B cell (primary cell): ENCODE measurements around the gene TMUB2. TPM values are rescaled to one million over a fixed set of nuclear protein-coding genes. Genes with fewer than 3 reads are reported as not detected.

Experiments used
- ATAC-seq: fragments of 200-7000 bp; cut with Tn5 transposase; one replicate; pipeline ENCODE4 v1.10.0; 2021; ENCODE audit warnings: low read depth, mild to moderate bottlenecking, moderate number of reproducible peaks, moderate library complexity
- CTCF ChIA-PET: fragments of 350-600 bp; sonication (Branson Sonifier 250); formaldehyde crosslinking; loops from one replicate; lab custom pipeline; 2021; ENCODE audit warnings: antibody characterized with exemption, inconsistent platforms; lab: Charles Lee
- POLR2A ChIA-PET: fragments of 350-600 bp; sonication (Branson Sonifier 250); formaldehyde crosslinking; loops from one replicate; lab custom pipeline; 2021; ENCODE audit warnings: antibody characterized with exemption; lab: Charles Lee
- DNase-seq: peaks from one replicate; pipeline ENCODE4 v3.0.0; 2013
- H2AFZ ChIP-seq: 2 replicates; pipeline ENCODE4 v1.6.1; 2012; ENCODE audit warnings: mild to moderate bottlenecking, low read depth, low read length; ENCODE audit not compliant: insufficient read depth, poor library complexity, severe bottlenecking
- H3K27ac ChIP-seq, 2 donors: 1 replicate in 1 of 2; 2 replicates in 1 of 2; pipeline ENCODE4 v1.5.1; 2012 to 2013; ENCODE audit warnings: low read length in 2 of 2, mild to moderate bottlenecking in 2 of 2, moderate library complexity in 1 of 2
- H3K27me3 ChIP-seq, 4 experiments: fragments of 200-600 bp in 1 of 4; sonication (generic) in 1 of 4; replicated peaks in 1 of 4; 1 replicate in 2 of 4; 2 replicates in 2 of 4; pipeline versions ENCODE4 v1.6.1 to v1.7.0; 2013 to 2016; ENCODE audit warnings: low read length in 3 of 4, mild to moderate bottlenecking in 2 of 4, mixed read lengths in 1 of 4, moderate library complexity in 1 of 4; ENCODE audit not compliant: insufficient read depth in 4 of 4, control insufficient read depth in 3 of 4; ENCODE audit errors: control extremely low read depth in 1 of 4
- H3K36me3 ChIP-seq, 2 experiments: replicated peaks in 1 of 2; 1 replicate in 1 of 2; 2 replicates in 1 of 2; pipeline versions ENCODE4 v1.6.1 to v1.7.1; 2013; ENCODE audit warnings: low read length in 1 of 2; ENCODE audit not compliant: insufficient read depth in 2 of 2, control insufficient read depth in 1 of 2; ENCODE audit errors: control extremely low read depth in 1 of 2, extremely low read depth in 1 of 2
- H3K4me1 ChIP-seq, 2 donors: fragments of 200-600 bp in 1 of 2; sonication (generic) in 1 of 2; 1 replicate in 1 of 2; 2 replicates in 1 of 2; pipeline versions ENCODE4 v1.5.1 to v1.6.1; 2013 to 2017; ENCODE audit warnings: low read length in 2 of 2; ENCODE audit not compliant: control insufficient read depth in 2 of 2, insufficient read depth in 2 of 2
- H3K4me2 ChIP-seq: replicated peaks from 2 replicates; pipeline ENCODE3; 2012; ENCODE audit warnings: mild to moderate bottlenecking, low read depth, low read length; ENCODE audit not compliant: poor library complexity, severe bottlenecking
- H3K4me3 ChIP-seq, 5 experiments: fragments of 200-600 bp in 1 of 5; sonication (generic) in 1 of 5; 1 replicate in 3 of 5; 2 replicates in 2 of 5; pipeline versions ENCODE4 v1.5.1 to v1.7.0; 2011 to 2016; ENCODE audit warnings: low read length in 4 of 5, mild to moderate bottlenecking in 4 of 5, low read depth in 2 of 5, control low read depth in 1 of 5, moderate library complexity in 1 of 5; ENCODE audit not compliant: insufficient read depth in 1 of 5; ENCODE audit errors: control extremely low read depth in 1 of 5, extremely low read depth in 1 of 5
- H3K79me2 ChIP-seq: fragments of 200-600 bp; sonication (generic); one replicate; pipeline ENCODE4 v1.6.0; 2016; ENCODE audit warnings: low read length; ENCODE audit not compliant: control insufficient read depth, insufficient read depth
- H3K9ac ChIP-seq: fragments of 200-600 bp; sonication (generic); 2 replicates; pipeline ENCODE4 v1.6.1; 2017; ENCODE audit warnings: mild to moderate bottlenecking, low read length, moderate library complexity
- H3K9me3 ChIP-seq, 3 donors: one replicate each; pipeline versions ENCODE4 v1.6.1 to v1.7.1; 2013; ENCODE audit warnings: low read length in 2 of 3; ENCODE audit not compliant: control insufficient read depth in 2 of 3, insufficient read depth in 1 of 3; ENCODE audit errors: control extremely low read depth in 1 of 3
- H4K20me1 ChIP-seq: 2 replicates; pipeline ENCODE4 v1.6.0; 2012; ENCODE audit warnings: mild to moderate bottlenecking, low read length; ENCODE audit not compliant: insufficient read depth, control insufficient read depth, poor library complexity, severe bottlenecking
- H3K27ac Mint-ChIP-seq: one replicate; pipeline ENCODE4 v1.8.0; 2021; ENCODE audit warnings: mixed read lengths
- H3K27me3 Mint-ChIP-seq: one replicate; pipeline ENCODE4 v1.8.0; 2021; ENCODE audit warnings: mixed read lengths
- H3K4me1 Mint-ChIP-seq: one replicate; pipeline ENCODE4 v1.8.0; 2021; ENCODE audit warnings: mixed read lengths
- H3K4me3 Mint-ChIP-seq: one replicate; pipeline ENCODE4 v1.8.0; 2021; ENCODE audit warnings: mixed read lengths
- H3K9me3 Mint-ChIP-seq: one replicate; pipeline ENCODE4 v1.8.0; 2022; ENCODE audit warnings: mixed read lengths; ENCODE audit not compliant: insufficient read depth
- EZH2 ChIP-seq: IDR thresholded peaks from 2 replicates; pipeline ENCODE4 v1.6.1; 2012; ENCODE audit warnings: borderline replicate concordance, low read depth, mild to moderate bottlenecking, moderate library complexity, low read length; ENCODE audit not compliant: insufficient read depth, poor library complexity, severe bottlenecking
- WGBS: methylation state at CpG from one replicate; pipeline ENCODE4 v1.1.5; 2013; ENCODE audit warnings: missing lambda C conversion rate; ENCODE audit not compliant: insufficient coverage; 5-methylcytosine and 5-hydroxymethylcytosine counted together
- intact Hi-C: fragments of 100-400 bp; cut with micrococcal nuclease; formaldehyde crosslinking; loops from one replicate; pipeline ENCODE4 v1.10.0; 2022
- polyA plus RNA-seq: library from polyadenylated mRNA; depleted of rRNA; stranded (reverse); fragments of >200 nt; gene quantifications from 2 replicates; pipeline ENCODE4 v1.2.3, GENCODE V29; 2012
- total RNA-seq, 2 donors: library from RNA; stranded (reverse); fragments of 120-200 nt in 1 of 2; gene quantifications; 1 replicate in 1 of 2; 2 replicates in 1 of 2; pipeline versions ENCODE4 v1.2.3 to v1.2.4, GENCODE V29; 2013 to 2022
- TF ChIP-seq, protein P1 (sequence below): fragments of 200-600 bp; IDR thresholded peaks from one replicate; pipeline ENCODE4 v1.8.0; 2022; ENCODE audit warnings: antibody characterized with exemption, mild to moderate bottlenecking

Gene TMUB2
- total and polyA plus RNA-seq, 2 donors (not counting 1 experiment from before 2014, with no cell fraction given) = 52.3 to 114 TPM

DNA sequence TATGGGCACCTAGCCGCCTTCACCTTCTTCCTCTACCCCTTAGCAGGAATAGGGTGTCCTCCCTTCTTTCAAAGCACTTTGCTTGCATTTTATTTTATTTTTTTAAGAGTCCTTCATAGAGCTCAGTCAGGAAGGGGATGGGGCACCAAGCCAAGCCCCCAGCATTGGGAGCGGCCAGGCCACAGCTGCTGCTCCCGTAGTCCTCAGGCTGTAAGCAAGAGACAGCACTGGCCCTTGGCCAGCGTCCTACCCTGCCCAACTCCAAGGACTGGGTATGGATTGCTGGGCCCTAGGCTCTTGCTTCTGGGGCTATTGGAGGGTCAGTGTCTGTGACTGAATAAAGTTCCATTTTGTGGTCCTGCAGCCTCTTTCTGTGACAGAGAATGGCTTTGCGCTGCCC lies 4.6 kb downstream of the TMUB2 start:
- Mint-ChIP-seq H3K4me1 (peaks cover 24% of the 10 kb centered on the region), H3K9me3 (no peaks in the 10 kb centered on the region), H3K27me3 (no peaks in the 10 kb centered on the region), H3K4me3 (no peak overlapping the region), H3K27ac (peak overlapping the region; percentile 46)
- H3K4me1 ChIP-seq = peaks cover 12 to 14% of the 10 kb centered on the region in 2 donors
- H3K4me3 ChIP-seq = no peak overlapping the region
- H3K9me3 ChIP-seq = no peaks in the 10 kb centered on the region
- no peak overlapping the region for H3K4me2 ChIP-seq
- WGBS = 98% methylated on average over 4 of the region's 5 CpGs
- CTCF ChIA-PET = no interaction called here
- H4K20me1 ChIP-seq = peaks cover 18% of the 10 kb centered on the region
- intact Hi-C loops = no loop called here
- H3K27ac ChIP-seq = no peak overlapping the region
- H2AFZ ChIP-seq = no peak overlapping the region
- no peaks in the 10 kb centered on the region for H3K27me3 ChIP-seq
- ATAC-seq (no peak), DNase-seq (no peak)
- no peak overlapping the region for H3K9ac ChIP-seq
- H3K36me3 ChIP-seq = peaks cover 5 to 54% of the 10 kb centered on the region in 2 experiments
- TF ChIP-seq EZH2 = no peak
- TF ChIP-seq, protein P1, sequence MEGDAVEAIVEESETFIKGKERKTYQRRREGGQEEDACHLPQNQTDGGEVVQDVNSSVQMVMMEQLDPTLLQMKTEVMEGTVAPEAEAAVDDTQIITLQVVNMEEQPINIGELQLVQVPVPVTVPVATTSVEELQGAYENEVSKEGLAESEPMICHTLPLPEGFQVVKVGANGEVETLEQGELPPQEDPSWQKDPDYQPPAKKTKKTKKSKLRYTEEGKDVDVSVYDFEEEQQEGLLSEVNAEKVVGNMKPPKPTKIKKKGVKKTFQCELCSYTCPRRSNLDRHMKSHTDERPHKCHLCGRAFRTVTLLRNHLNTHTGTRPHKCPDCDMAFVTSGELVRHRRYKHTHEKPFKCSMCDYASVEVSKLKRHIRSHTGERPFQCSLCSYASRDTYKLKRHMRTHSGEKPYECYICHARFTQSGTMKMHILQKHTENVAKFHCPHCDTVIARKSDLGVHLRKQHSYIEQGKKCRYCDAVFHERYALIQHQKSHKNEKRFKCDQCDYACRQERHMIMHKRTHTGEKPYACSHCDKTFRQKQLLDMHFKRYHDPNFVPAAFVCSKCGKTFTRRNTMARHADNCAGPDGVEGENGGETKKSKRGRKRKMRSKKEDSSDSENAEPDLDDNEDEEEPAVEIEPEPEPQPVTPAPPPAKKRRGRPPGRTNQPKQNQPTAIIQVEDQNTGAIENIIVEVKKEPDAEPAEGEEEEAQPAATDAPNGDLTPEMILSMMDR = no peak
- H3K79me2 ChIP-seq = peaks cover 46% of the 10 kb centered on the region
- POLR2A ChIA-PET = interaction anchor here (0.6 to 1.0 kb wide), 3 partner anchors 8 to 47 kb away, joined by 3 to 5 read pairs (median 4); partner anchors contain the start of genes ATXN7L3 and UBTF

DNA sequence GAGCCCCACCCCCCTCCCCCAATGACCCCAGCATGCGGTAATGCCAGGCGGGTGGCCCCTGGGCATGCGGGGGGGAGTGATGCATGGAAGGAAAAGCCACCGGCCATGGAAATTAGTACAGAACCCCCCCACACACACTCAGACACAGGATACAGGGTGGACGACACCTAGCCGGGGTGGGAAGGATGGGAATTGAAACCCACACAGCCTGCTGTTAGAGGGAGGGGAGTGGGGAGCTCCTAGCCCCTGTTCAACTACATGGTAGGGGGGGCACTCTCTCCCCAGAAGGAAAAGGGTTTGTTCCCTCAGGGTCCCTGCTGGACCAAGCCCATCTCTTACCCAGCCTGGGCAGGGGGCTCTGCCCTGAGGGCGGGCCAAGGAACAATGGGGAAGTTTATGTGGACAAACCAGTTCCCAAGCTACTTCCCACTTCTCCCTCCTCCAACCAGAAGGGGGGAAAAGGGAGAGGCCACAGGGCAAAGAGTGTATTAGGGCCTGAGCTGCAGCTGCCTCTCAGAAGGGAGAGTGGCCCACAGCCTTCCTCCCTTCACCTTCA lies 5.2 kb downstream of the TMUB2 start:
- no peak overlapping the region for H3K4me2 ChIP-seq

More for the DNA sequence above, 5.2 kb downstream of the TMUB2 start:
- Mint-ChIP-seq H3K27ac (no peak overlapping the region), H3K4me3 (no peak overlapping the region), H3K4me1 (peaks cover 20% of the 10 kb centered on the region), H3K27me3 (no peaks in the 10 kb centered on the region), H3K9me3 (no peaks in the 10 kb centered on the region)
- no peak for DNase-seq
- Histone ChIP-seq H4K20me1 (peaks cover 22% of the 10 kb centered on the region), H3K9ac (no peak overlapping the region), H3K4me3 (no peak overlapping the region), H3K4me1 (peaks cover 12 to 14% of the 10 kb centered on the region in 2 donors), H3K27me3 (no peaks in the 10 kb centered on the region), H3K9me3 (no peaks in the 10 kb centered on the region), H3K79me2 (peaks cover 51% of the 10 kb centered on the region), H3K27ac (no peak overlapping the region), H2AFZ (no peak overlapping the region), H3K36me3 (peaks cover 5 to 58% of the 10 kb centered on the region in 2 experiments)
- no peak for TF ChIP-seq EZH2
- TF ChIP-seq, protein P1 = no peak
- CTCF ChIA-PET = no interaction called here
- POLR2A ChIA-PET = no interaction called here
- intact Hi-C loops = no loop called here
- no peak for ATAC-seq
- no CpG with 5 or more reads among the region's 7 CpGs for WGBS
